Medulla oblongata (tissue), 1 donor: ENCODE measurements around the gene SMYD3.
"Not testable (repeated sequence)": the region's sequence is repeated elsewhere in the genome, so short reads cannot be mapped to it uniquely, and the experiment has no call there.

Experiments used
- DNase-seq: peaks from one replicate; pipeline ENCODE4 v3.0.0-alpha.2; 2015; ENCODE audit errors: extremely low spot score

The SMYD3 gene

GRCh38 chr1:245718951-245719350, 788.1 kb downstream of the SMYD3 start:
- no peak for DNase-seq

- DNase-seq, result no peak
Observed at GRCh38 chr1:245718123-245718522, 789.0 kb downstream of the SMYD3 start.

GRCh38 chr1:245717611-245718010, 789.5 kb downstream of the SMYD3 start:
- no peak for DNase-seq

DNA sequence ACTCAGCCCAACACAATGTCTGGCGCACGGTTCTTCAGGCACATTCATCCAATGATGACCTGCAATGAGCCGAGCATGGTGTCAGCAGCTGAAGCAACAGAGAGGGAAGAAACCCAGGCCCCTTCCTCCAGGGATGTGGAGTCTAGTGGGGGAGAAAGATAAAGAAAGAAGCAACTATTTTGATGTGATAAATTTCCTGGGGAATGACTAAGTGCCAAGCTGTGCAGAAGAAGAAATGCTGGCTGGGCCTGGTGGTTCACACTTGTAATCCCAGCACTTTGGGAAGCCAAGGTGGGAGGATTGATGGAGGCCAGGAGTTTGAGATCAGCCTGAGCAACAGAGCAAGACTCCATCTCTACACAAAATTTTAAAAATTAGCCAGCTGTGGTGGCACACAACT, 790.5 kb downstream of the SMYD3 start:
- DNase-seq, result no peak

GRCh38 chr1:245715970-245716369, 791.1 kb downstream of the SMYD3 start:
- no peak for DNase-seq

DNA sequence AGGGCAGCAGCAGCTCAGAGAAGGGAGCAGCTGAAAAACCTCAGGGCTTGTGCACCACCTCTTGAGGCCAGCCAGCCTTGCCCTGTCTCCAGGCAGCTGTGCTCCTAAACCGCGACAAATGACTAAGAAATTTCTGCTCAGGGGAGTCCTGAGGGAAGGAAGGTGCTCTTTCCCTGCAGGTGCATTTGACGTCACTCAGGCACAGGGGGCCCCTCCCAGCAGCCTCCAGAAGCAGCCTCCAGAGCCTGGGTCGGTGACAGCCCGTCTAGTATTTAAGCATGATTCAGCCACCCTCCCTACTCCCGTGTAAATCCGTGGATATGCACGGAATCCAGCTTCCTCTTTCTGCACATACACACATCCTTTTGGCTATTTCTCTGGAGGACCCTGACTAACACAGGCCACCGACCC, 791.8 kb downstream of the SMYD3 start:
- no peak for DNase-seq

- DNase-seq, result not testable (repeated sequence)
Observed at GRCh38 chr1:245714027-245714426, 793.1 kb downstream of the SMYD3 start.

DNA sequence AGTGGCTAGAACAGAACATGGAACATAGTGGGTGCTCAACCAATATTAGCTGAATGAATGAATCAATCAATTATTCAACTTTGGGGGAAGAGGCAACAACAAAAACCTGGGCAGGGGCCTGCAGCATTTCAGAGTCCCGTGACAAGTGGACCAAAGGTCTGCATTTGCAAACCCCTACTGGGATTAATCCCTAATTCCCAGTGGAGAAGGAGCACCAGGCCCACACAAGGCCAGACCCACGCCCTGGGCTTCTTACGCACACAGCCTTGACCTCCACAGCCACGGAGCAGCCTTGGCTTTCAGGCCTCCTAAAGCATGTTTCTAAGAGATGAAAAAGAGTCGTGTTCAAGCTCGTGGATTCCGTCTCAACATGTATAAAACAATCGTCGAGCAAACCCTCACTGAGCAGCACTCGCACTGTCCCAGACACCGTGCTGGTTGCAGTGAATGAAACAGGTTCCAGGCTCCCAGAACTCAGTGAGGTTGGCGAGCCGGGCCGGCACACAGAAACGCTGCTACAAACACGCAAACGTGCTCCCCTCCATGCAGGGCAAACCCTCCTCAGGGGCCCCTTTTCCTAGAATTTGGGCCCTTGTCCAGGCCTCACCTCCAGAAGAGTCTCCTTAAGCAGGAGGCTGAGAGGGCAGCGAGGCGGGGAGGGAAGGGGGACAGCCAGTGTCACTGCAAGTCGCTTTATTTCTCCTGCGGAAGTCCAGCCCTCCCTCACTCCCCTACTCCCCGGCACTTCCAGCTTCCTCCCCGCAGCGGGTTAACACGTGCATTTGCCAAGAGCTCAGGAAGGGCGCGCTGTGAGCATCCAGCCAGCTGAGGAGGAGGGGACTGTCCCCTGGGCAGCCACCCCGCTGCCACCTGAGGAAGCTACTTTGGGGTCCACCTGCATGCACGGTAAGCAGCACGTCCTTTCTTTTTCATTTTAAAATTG, 795.8 kb downstream of the SMYD3 start:
- DNase-seq, result no peak

DNA sequence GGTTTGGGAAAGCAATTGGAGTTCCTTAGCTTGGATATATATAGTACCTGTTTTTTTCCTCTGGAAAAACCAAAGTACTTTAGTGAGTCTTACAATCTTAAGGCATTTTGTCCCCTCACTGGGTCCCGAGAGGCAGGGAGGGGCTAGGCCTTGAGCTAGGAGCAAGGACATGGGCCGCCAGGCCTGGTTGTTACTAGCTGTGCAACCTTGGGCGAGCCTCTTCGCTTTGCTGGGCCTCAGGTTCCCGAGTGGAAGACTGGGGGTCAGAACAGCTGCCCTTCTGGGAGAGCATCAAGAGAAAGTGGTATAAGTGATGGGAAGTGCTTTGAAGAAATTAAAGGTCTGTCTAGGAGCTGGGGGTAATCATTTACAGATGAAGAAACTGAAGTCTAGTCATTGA, 799.1 kb downstream of the SMYD3 start:
- no peak for DNase-seq

GRCh38 chr1:245704765-245705164, 802.3 kb downstream of the SMYD3 start:
- no peak for DNase-seq

GRCh38 chr1:245704341-245704740, 802.7 kb downstream of the SMYD3 start:
- no peak for DNase-seq

DNA sequence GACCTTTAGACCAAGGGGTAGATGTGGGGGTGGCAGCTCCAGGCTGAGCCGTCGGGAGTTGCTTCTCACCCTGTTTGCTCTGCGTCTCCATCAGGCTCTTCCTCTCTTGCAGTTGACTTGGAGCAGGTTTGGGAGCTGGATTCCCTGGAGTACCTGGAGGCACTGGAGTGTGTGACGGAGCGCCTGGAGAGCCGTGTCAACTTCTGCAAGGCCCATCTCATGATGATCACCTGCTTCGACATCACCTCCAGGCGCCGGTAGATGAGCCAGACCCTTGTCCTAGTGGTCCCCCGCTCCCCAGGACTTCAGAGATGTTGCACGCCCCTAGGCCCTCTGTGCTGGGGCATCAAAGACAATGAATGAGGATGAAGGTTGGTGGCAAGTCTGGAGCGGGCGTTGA, 804.7 kb downstream of the SMYD3 start:
- no peak for DNase-seq

DNA sequence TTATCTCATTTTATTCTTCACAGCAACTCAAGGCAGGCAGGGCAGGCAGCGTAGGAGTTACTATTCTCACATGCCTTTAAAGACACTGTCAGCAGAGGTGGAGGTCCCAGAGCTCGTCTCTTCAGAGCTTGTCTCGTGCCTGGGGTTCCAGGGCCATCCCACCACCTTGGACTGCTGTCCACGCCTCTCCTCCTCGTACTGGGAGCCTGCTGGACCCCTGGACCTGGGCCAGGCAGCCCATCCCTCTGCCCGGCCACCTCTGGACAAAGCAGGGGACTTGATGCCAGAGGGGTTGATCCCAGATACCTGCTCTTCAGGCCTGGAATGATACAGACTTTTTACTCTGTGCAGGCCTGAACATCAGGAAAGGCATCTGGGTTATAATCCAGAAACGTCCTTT, 805.4 kb downstream of the SMYD3 start:
- DNase-seq, result no peak

DNA sequence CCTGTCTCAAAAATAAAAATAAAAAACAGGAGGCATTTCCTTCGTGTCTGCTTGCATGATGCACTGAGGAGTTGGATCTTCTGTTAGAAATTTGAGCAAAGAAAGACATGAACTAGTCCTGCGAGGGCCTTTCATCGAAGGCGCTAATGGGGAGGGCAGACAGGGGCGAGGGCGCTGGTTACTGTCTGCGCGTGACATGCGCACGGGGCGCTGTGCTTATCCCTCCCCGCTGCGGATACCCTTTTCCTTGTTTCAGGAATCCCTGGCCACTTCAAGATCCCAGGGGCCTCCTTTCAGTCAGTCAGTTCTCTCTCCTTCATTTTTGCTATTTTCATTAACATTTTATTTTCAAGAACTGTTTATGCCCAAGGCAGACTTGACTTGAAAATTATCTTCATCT, 806.4 kb downstream of the SMYD3 start:
- DNase-seq, result no peak
